ENCODE results near the gene RESP18.

DNA sequence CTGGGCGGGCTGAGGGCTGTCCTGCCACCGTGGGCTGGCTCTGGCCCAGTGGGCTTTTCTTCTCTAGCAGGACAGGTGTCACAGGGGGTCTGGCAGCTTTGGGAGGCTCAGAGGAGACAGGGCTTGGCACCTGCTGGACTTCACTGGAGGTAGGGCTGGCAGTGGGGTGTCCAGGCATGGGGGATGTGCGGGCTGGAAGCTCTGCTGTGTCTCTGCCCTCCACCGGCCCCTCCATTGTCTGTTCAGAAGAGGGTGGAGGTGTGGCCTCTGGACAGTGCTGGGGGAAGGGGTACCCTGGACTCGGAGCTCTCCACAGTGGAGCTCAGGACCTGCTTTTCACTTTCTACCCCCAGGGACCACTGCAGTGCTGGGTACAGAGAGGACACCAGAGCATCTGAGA, 32.5 kb downstream of the RESP18 start:
- TF ChIP-seq FOXM1 (IDR thresholded peaks at IDR 0.05; ENCODE audit: low read depth) = no peak
- TF ChIP-seq, protein P1, sequence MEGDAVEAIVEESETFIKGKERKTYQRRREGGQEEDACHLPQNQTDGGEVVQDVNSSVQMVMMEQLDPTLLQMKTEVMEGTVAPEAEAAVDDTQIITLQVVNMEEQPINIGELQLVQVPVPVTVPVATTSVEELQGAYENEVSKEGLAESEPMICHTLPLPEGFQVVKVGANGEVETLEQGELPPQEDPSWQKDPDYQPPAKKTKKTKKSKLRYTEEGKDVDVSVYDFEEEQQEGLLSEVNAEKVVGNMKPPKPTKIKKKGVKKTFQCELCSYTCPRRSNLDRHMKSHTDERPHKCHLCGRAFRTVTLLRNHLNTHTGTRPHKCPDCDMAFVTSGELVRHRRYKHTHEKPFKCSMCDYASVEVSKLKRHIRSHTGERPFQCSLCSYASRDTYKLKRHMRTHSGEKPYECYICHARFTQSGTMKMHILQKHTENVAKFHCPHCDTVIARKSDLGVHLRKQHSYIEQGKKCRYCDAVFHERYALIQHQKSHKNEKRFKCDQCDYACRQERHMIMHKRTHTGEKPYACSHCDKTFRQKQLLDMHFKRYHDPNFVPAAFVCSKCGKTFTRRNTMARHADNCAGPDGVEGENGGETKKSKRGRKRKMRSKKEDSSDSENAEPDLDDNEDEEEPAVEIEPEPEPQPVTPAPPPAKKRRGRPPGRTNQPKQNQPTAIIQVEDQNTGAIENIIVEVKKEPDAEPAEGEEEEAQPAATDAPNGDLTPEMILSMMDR (IDR thresholded peaks at IDR 0.05) = no peak
- TF ChIP-seq POLR2AphosphoS5 (IDR thresholded peaks at IDR 0.05; ENCODE audit: low read depth, low read length) = no peak

All from SK-N-SH (cell line).